GM18858 (cell line): ENCODE results near the gene ACBD6.

Source experiments
- ATAC-seq: cut with Tn5 transposase; IDR thresholded peaks from one replicate; pipeline ENCODE4 v1.9.1; 2021; ENCODE audit not compliant: unreplicated experiment

ACBD6 gene

GRCh38 chr1:180309338-180309737 lies 193.0 kb downstream of the ACBD6 start:
- ATAC-seq = no peak

GRCh38 chr1:180301135-180301742 lies 201.1 kb downstream of the ACBD6 start:
- no peak for ATAC-seq

GRCh38 chr1:180299479-180300221 lies 202.7 kb downstream of the ACBD6 start:
- no peak for ATAC-seq

- ATAC-seq = no peak
Observed at GRCh38 chr1:180295999-180296398, 206.4 kb downstream of the ACBD6 start.

- ATAC-seq = no peak
Observed at GRCh38 chr1:180294711-180295110, 207.7 kb downstream of the ACBD6 start.

GRCh38 chr1:180291004-180291403 lies 211.4 kb downstream of the ACBD6 start:
- peak; percentile 38 for ATAC-seq

GRCh38 chr1:180290265-180291001 lies 211.9 kb downstream of the ACBD6 start:
- no peak for ATAC-seq

GRCh38 chr1:180288940-180289339 lies 213.4 kb downstream of the ACBD6 start:
- no peak for ATAC-seq

- no peak for ATAC-seq
Observed at GRCh38 chr1:180287988-180288705, 214.2 kb downstream of the ACBD6 start.

- no peak for ATAC-seq
Observed at GRCh38 chr1:180286417-180286816, 216.0 kb downstream of the ACBD6 start.

- no peak for ATAC-seq
Observed at GRCh38 chr1:180283098-180283497, 219.3 kb downstream of the ACBD6 start.

GRCh38 chr1:180282401-180283044 lies 219.9 kb downstream of the ACBD6 start:
- no peak for ATAC-seq

- ATAC-seq = no peak
Observed at GRCh38 chr1:180281490-180281889, 220.9 kb downstream of the ACBD6 start.

- ATAC-seq = no peak
Observed at GRCh38 chr1:180280617-180281016, 221.8 kb downstream of the ACBD6 start.

- ATAC-seq = no peak
Observed at GRCh38 chr1:180279651-180280050, 222.7 kb downstream of the ACBD6 start.

- ATAC-seq = no peak
Observed at GRCh38 chr1:180278596-180279395, 223.6 kb downstream of the ACBD6 start.

GRCh38 chr1:180278194-180278515 lies 224.2 kb downstream of the ACBD6 start:
- ATAC-seq = no peak

GRCh38 chr1:180277476-180278193 lies 224.7 kb downstream of the ACBD6 start:
- no peak for ATAC-seq

- ATAC-seq = no peak
Observed at GRCh38 chr1:180275726-180276125, 226.7 kb downstream of the ACBD6 start.

GRCh38 chr1:180274221-180274620 lies 228.2 kb downstream of the ACBD6 start:
- no peak for ATAC-seq
